A204.1 (cell line): ENCODE data around the gene MZT1.

Experiments used
- FAIRE-seq: peaks from 2 replicates; lab custom pipeline; 2012; peaks lifted over from hg19 to GRCh38; lab: Jason Lieb, UNC

MZT1 gene

GRCh38 chr13:72680353-72680752 lies 47.1 kb downstream of the MZT1 start:
- FAIRE-seq = no peak

- no peak for FAIRE-seq
Measured at GRCh38 chr13:72678312-72678711, 49.1 kb downstream of the MZT1 start.

GRCh38 chr13:72677431-72677830 lies 50.0 kb downstream of the MZT1 start:
- FAIRE-seq = no peak

GRCh38 chr13:72666391-72666790 lies 61.0 kb downstream of the MZT1 start:
- no peak for FAIRE-seq

GRCh38 chr13:72662548-72662947 lies 64.9 kb downstream of the MZT1 start:
- peak; percentile 9 for FAIRE-seq
